ENCODE measurements around the gene SLC10A6. TPM values are rescaled to one million over a fixed set of nuclear protein-coding genes. Genes with fewer than 3 reads are reported as not detected.

The SLC10A6 gene
- not detected in 5 replicates for total RNA-seq (2022; extraction: Qiagen RNA extraction; ENCODE audit: low read depth)

GRCh38 chr4:86848732-86849619, at the start of gene SLC10A6:
Gene SLC10A6 (minus strand): TSS chr4:86849384. CDS start chr4:86849115, 269 bp downstream.

GRCh38 chr4:86891762-86892635, 42.8 kb upstream of the SLC10A6 start, which contains the start of gene C4orf36:
Gene C4orf36 (minus strand): TSS chr4:86892422. CDS start chr4:86891520, 902 bp downstream.

Other genes with a start within 250 kb of the SLC10A6 start
- gene C4orf36, start 43.0 kb upstream of the SLC10A6 start, total RNA-seq (2022; extraction: Qiagen RNA extraction; ENCODE audit: low read depth), result 0.45 to 1.2 TPM (median 1.0 TPM) in 5 replicates
- gene AFF1, start 85.6 kb upstream of the SLC10A6 start, total RNA-seq (2022; extraction: Qiagen RNA extraction; ENCODE audit: low read depth), result 7.0 to 12.0 TPM (median 10.0 TPM) in 5 replicates

All from A549 treated with CpdA at 1 μM for 4 hours (cell line).